Measurements from ENCODE around the gene PIM1.

The PIM1 gene

DNA sequence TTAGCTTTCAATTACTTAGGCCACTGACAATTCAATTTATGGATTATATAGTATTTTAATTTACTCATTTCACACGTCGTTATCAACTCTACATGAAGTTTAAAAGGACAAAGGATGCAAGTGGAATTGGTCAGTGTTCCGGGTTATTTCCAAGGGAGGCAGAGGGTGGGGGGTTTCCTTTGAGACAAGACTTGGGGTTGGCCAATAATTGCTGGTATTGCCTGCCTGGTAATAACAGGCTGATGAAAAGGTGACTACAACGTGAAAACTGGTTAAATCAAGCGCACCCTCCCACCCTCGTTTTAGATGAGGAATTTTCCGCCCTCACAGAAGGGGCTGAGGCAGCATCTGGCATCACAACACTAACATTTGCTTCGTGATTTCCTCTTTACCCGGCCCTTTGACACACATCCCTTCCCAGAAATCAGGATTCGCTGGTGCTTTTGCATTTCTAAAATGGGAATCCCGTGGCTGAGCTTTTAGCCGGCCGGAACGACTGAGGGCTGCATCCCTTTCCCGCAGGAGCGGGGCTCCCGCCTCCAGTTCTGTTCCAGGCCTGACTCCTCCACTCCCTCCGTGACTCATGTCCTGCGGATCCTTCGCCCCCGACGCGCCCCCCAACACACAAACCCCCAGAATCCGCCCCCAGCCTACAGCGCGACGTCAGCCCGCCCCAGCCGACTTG lies 999 bp upstream of the PIM1 start:
- Histone ChIP-seq H3K4me3 (ENCODE audit: low read length, poor library complexity, severe bottlenecking) (peak overlapping the region; percentile 92), H4K20me1 (ENCODE audit: insufficient read depth, low read length, poor library complexity, severe bottlenecking) (peaks cover 16% of the 10 kb centered on the region), H3F3A (ENCODE audit: low read depth) (peaks cover 5% of the 10 kb centered on the region; the same call in 1 of the 2 replicates), H3K79me2 (ENCODE audit: insufficient read depth, low read length) (peaks cover 34% of the 10 kb centered on the region), H3K9me3 (ENCODE audit: insufficient read depth, low read depth, low read length) (no peaks in the 10 kb centered on the region), H3K9me2 (replicated peaks; ENCODE audit: low read depth, low read length) (no peaks in the 10 kb centered on the region), H3K36me3 (ENCODE audit: insufficient read depth, low read length) (peaks cover 12% of the 10 kb centered on the region; the same call in 1 of the 2 replicates), H3K4me2 (ENCODE audit: low read depth, low read length, poor library complexity, severe bottlenecking) (peak overlapping the region; percentile 89), H3K9ac (ENCODE audit: low read depth, low read length, poor library complexity, severe bottlenecking) (peak overlapping the region; percentile 99), H2AFZ (ENCODE audit: low read length) (peak overlapping the region; percentile 93), H3K4me1 (ENCODE audit: insufficient read depth, low read length, poor library complexity, severe bottlenecking) (peaks cover 23% of the 10 kb centered on the region), H3K27me3 (ENCODE audit: insufficient read depth, low read length, poor library complexity, severe bottlenecking) (no peaks in the 10 kb centered on the region)
- TF ChIP-seq EZH2phosphoT487 (IDR thresholded peaks at IDR 0.05; ENCODE audit: borderline replicate concordance), result no peak
- TF ChIP-seq, protein P1, sequence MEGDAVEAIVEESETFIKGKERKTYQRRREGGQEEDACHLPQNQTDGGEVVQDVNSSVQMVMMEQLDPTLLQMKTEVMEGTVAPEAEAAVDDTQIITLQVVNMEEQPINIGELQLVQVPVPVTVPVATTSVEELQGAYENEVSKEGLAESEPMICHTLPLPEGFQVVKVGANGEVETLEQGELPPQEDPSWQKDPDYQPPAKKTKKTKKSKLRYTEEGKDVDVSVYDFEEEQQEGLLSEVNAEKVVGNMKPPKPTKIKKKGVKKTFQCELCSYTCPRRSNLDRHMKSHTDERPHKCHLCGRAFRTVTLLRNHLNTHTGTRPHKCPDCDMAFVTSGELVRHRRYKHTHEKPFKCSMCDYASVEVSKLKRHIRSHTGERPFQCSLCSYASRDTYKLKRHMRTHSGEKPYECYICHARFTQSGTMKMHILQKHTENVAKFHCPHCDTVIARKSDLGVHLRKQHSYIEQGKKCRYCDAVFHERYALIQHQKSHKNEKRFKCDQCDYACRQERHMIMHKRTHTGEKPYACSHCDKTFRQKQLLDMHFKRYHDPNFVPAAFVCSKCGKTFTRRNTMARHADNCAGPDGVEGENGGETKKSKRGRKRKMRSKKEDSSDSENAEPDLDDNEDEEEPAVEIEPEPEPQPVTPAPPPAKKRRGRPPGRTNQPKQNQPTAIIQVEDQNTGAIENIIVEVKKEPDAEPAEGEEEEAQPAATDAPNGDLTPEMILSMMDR (conservative IDR thresholded peaks at IDR 0.05; ENCODE audit: low read length), result no peak

DNA sequence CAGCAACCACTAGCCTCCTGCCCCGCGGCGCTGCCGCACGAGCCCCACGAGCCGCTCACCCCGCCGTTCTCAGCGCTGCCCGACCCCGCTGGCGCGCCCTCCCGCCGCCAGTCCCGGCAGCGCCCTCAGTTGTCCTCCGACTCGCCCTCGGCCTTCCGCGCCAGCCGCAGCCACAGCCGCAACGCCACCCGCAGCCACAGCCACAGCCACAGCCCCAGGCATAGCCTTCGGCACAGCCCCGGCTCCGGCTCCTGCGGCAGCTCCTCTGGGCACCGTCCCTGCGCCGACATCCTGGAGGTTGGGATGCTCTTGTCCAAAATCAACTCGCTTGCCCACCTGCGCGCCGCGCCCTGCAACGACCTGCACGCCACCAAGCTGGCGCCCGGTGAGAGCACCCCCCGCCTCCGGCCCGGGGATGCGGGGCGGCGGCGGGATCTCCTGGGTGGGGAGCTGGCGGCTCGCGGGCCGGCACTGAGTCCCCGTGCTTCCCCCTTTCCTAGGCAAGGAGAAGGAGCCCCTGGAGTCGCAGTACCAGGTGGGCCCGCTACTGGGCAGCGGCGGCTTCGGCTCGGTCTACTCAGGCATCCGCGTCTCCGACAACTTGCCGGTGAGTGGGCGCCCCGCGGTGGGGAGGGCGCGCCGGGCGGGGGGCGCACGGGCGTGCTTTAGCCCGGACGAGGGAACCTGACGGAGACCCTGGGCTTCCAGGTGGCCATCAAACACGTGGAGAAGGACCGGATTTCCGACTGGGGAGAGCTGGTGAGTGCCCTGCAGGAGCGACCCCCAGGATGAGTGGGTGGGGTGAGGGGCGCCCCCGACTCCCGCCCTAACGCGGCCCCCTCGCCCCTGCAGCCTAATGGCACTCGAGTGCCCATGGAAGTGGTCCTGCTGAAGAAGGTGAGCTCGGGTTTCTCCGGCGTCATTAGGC lies 585 bp downstream of the PIM1 start:
- H3F3A ChIP-seq (ENCODE audit: low read depth), result peaks cover 5% of the 10 kb centered on the region; the same call in 1 of the 2 replicates
- H3K4me2 ChIP-seq (ENCODE audit: low read depth, low read length, poor library complexity, severe bottlenecking), result peak overlapping the region; percentile 85
- peak overlapping the region; percentile 82 for H3K4me3 ChIP-seq (ENCODE audit: low read length, poor library complexity, severe bottlenecking)
- H3K9ac ChIP-seq (ENCODE audit: low read depth, low read length, poor library complexity, severe bottlenecking), result peak overlapping the region; percentile 87
- H3K4me1 ChIP-seq (ENCODE audit: insufficient read depth, low read length, poor library complexity, severe bottlenecking), result peaks cover 26% of the 10 kb centered on the region
- H4K20me1 ChIP-seq (ENCODE audit: insufficient read depth, low read length, poor library complexity, severe bottlenecking), result peaks cover 27% of the 10 kb centered on the region
- peaks cover 46% of the 10 kb centered on the region for H3K79me2 ChIP-seq (ENCODE audit: insufficient read depth, low read length)
- H2AFZ ChIP-seq (ENCODE audit: low read length), result peak overlapping the region; percentile 65; the same call in 1 of the 2 replicates
- no peaks in the 10 kb centered on the region for H3K27me3 ChIP-seq (ENCODE audit: insufficient read depth, low read length, poor library complexity, severe bottlenecking)
- H3K9me2 ChIP-seq (replicated peaks; ENCODE audit: low read depth, low read length), result no peaks in the 10 kb centered on the region
- peaks cover 27% of the 10 kb centered on the region; the same call in 1 of the 2 replicates for H3K36me3 ChIP-seq (ENCODE audit: insufficient read depth, low read length)
- H3K9me3 ChIP-seq (ENCODE audit: insufficient read depth, low read depth, low read length), result no peaks in the 10 kb centered on the region
- TF ChIP-seq EZH2phosphoT487 (IDR thresholded peaks at IDR 0.05; ENCODE audit: borderline replicate concordance), result no peak
- TF ChIP-seq, protein P1 (conservative IDR thresholded peaks at IDR 0.05; ENCODE audit: low read length), result peak; percentile 32

DNA sequence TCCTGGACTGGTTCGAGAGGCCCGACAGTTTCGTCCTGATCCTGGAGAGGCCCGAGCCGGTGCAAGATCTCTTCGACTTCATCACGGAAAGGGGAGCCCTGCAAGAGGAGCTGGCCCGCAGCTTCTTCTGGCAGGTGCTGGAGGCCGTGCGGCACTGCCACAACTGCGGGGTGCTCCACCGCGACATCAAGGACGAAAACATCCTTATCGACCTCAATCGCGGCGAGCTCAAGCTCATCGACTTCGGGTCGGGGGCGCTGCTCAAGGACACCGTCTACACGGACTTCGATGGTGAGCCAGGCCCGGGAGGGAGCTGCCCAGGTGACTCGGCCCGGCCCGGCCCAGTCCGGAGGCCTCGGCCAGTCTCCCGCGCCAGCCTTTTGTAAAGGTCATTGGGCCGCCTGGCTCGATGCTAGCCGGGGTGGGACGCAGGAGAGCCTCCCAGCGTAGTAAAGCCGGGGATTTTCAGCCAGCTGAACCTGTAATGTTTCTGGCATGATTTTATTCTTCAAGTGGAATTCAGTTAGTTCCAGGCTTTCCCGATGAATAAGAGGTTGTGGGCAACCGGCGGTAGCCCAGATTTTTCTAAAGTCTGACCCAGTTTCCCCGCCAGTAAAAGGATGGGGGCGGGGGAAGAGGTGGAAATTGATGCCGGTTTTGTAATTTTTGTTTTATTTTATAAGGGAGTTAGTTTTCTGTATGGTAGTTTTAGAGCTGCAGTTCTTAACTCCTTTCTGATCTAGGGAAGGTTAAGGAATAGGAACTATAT lies 1.4 kb downstream of the PIM1 start:
- TF ChIP-seq, protein P1 (conservative IDR thresholded peaks at IDR 0.05; ENCODE audit: low read length), result no peak
- no peak for TF ChIP-seq EZH2phosphoT487 (IDR thresholded peaks at IDR 0.05; ENCODE audit: borderline replicate concordance)
- no peaks in the 10 kb centered on the region for H3K27me3 ChIP-seq (ENCODE audit: insufficient read depth, low read length, poor library complexity, severe bottlenecking)
- H3K36me3 ChIP-seq (ENCODE audit: insufficient read depth, low read length), result peaks cover 28% of the 10 kb centered on the region; the same call in 1 of the 2 replicates
- H3K4me1 ChIP-seq (ENCODE audit: insufficient read depth, low read length, poor library complexity, severe bottlenecking), result peaks cover 26% of the 10 kb centered on the region
- H3K9me2 ChIP-seq (replicated peaks; ENCODE audit: low read depth, low read length), result no peaks in the 10 kb centered on the region
- 0 out of 2 replicates have a peak overlapping the region, but pooled peaks have one; percentile 65 for H2AFZ ChIP-seq (ENCODE audit: low read length)
- peak overlapping the region; percentile 87 for H3K9ac ChIP-seq (ENCODE audit: low read depth, low read length, poor library complexity, severe bottlenecking)
- no peaks in the 10 kb centered on the region for H3K9me3 ChIP-seq (ENCODE audit: insufficient read depth, low read depth, low read length)
- peak overlapping the region; percentile 82 for H3K4me3 ChIP-seq (ENCODE audit: low read length, poor library complexity, severe bottlenecking)
- H3K4me2 ChIP-seq (ENCODE audit: low read depth, low read length, poor library complexity, severe bottlenecking), result peak overlapping the region; percentile 85
- peaks cover 27% of the 10 kb centered on the region for H4K20me1 ChIP-seq (ENCODE audit: insufficient read depth, low read length, poor library complexity, severe bottlenecking)
- H3F3A ChIP-seq (ENCODE audit: low read depth), result peaks cover 4% of the 10 kb centered on the region; the same call in 1 of the 2 replicates
- peaks cover 46% of the 10 kb centered on the region for H3K79me2 ChIP-seq (ENCODE audit: insufficient read depth, low read length)

All from Loucy (cell line).